OCI-LY7 (cell line): ENCODE results near the gene ATP8B4. TPM values are rescaled to one million over a fixed set of nuclear protein-coding genes. Genes with fewer than 3 reads are reported as not detected.

Experiments used
- BruUV-seq: library from RNA; stranded (reverse); fragments of 400-500 nt; replicated peaks from 2 replicates; lab custom pipeline; 2021; lab: Mats Ljungman, UMichigan
- CTCF ChIA-PET: fragments of 300-600 bp; sonication (Branson Sonifier 250); formaldehyde crosslinking; loops from one replicate; lab custom pipeline; 2022; ENCODE audit warnings: antibody characterized with exemption; ENCODE audit not compliant: unreplicated experiment; lab: Charles Lee
- POLR2A ChIA-PET: fragments of 300-600 bp; sonication (Branson Sonifier 250); formaldehyde crosslinking; loops from one replicate; lab custom pipeline; 2022; ENCODE audit warnings: antibody characterized with exemption; lab: Charles Lee
- DNase-seq: peaks from one replicate; pipeline ENCODE4 v3.0.0-alpha.2; 2015; ENCODE audit warnings: low spot score
- H2AFZ ChIP-seq: fragments of 200-600 bp; sonication (generic), shearing (Covaris generic); 2 replicates; pipeline ENCODE4 v1.6.1; 2014; ENCODE audit warnings: mild to moderate bottlenecking, antibody characterized with exemption, low read length, moderate library complexity
- H3K27ac ChIP-seq: fragments of 200-600 bp; sonication (generic); 2 replicates; pipeline ENCODE4 v1.5.1; 2014; ENCODE audit warnings: mixed run types, low read depth, mild to moderate bottlenecking, moderate library complexity, low read length, inconsistent platforms; ENCODE audit not compliant: poor library complexity, severe bottlenecking
- H3K36me3 ChIP-seq: fragments of 200-600 bp; sonication (generic); 2 replicates; pipeline ENCODE4 v1.6.1; 2014; ENCODE audit warnings: mild to moderate bottlenecking, antibody characterized with exemption, low read length, moderate library complexity, mixed read lengths; ENCODE audit not compliant: insufficient read depth
- H3K4me1 ChIP-seq: fragments of 200-600 bp; sonication (generic); 2 replicates; pipeline ENCODE4 v1.5.1; 2014; ENCODE audit warnings: mild to moderate bottlenecking, low read length; ENCODE audit not compliant: insufficient read depth, poor library complexity, severe bottlenecking
- H3K4me2 ChIP-seq: fragments of 200-600 bp; sonication (generic); 2 replicates; pipeline ENCODE4 v1.6.1; 2014; ENCODE audit warnings: mild to moderate bottlenecking, low read length
- H3K4me3 ChIP-seq: fragments of 200-600 bp; sonication (generic); 2 replicates; pipeline ENCODE4 v1.5.1; 2014; ENCODE audit warnings: mild to moderate bottlenecking, low read depth, low read length; ENCODE audit not compliant: poor library complexity, severe bottlenecking
- H3K79me2 ChIP-seq: fragments of 200-600 bp; sonication (generic); 2 replicates; pipeline ENCODE4 v1.6.1; 2016; ENCODE audit warnings: low read depth, mild to moderate bottlenecking, low read length, moderate library complexity, mixed read lengths; ENCODE audit not compliant: insufficient read depth
- H3K9me2 ChIP-seq: fragments of 200-600 bp; sonication (generic); 2 replicates; pipeline ENCODE4 v1.6.1; 2016; ENCODE audit warnings: mild to moderate bottlenecking, low read length, mixed read lengths; ENCODE audit not compliant: insufficient read depth
- H3K9me3 ChIP-seq: fragments of 200-600 bp; sonication (generic); 2 replicates; pipeline ENCODE4 v1.6.1; 2014; ENCODE audit warnings: mild to moderate bottlenecking, mixed run types, low read length, mixed read lengths
- H4K20me1 ChIP-seq: fragments of 200-600 bp; sonication (generic); 2 replicates; pipeline ENCODE4 v1.6.1; 2014; ENCODE audit warnings: mild to moderate bottlenecking, antibody characterized with exemption, low read length, moderate library complexity, mixed read lengths; ENCODE audit not compliant: insufficient read depth
- CTCF ChIP-seq: fragments of 200-600 bp; sonication (generic); conservative IDR thresholded peaks from 2 replicates; pipeline ENCODE4 v1.5.1; 2014; ENCODE audit warnings: mild to moderate bottlenecking, antibody characterized with exemption, low read length, moderate library complexity, mixed read lengths
- EZH2phosphoT487 ChIP-seq: fragments of 200-600 bp; sonication (generic); IDR thresholded peaks from 2 replicates; pipeline ENCODE4 v1.6.1; 2018; ENCODE audit warnings: low read depth, borderline replicate concordance, mild to moderate bottlenecking, mixed run types, antibody characterized with exemption, low read length, moderate library complexity, mixed read lengths
- intact Hi-C: fragments of 100-400 bp; cut with micrococcal nuclease; formaldehyde crosslinking; loops from one replicate; pipeline ENCODE4 v1.10.0; 2022; ENCODE audit not compliant: unreplicated experiment
- total RNA-seq, 2 experiments: library from RNA; depleted of rRNA in 1 of 2; stranded (reverse); fragments of >200 nt in 1 of 2; shearing (Covaris generic) in 1 of 2; gene quantifications; 2 replicates each; pipeline ENCODE4 v1.2.3, GENCODE V29; 2014 to 2022

The ATP8B4 gene
- total RNA-seq, 2 experiments from 2014 or later = not detected

- Histone ChIP-seq H3K4me2 (no peak overlapping the region), H2AFZ (no peak overlapping the region), H4K20me1 (no peaks in the 10 kb centered on the region), H3K4me3 (no peak overlapping the region), H3K4me1 (no peaks in the 10 kb centered on the region), H3K27ac (no peak overlapping the region), H3K9me2 (no peaks in the 10 kb centered on the region), H3K36me3 (no peaks in the 10 kb centered on the region), H3K79me2 (no peaks in the 10 kb centered on the region), H3K9me3 (no peaks in the 10 kb centered on the region)
- DNase-seq = no peak
- intact Hi-C loops = no loop called here
- no TSS peak for BruUV-seq
- TF ChIP-seq CTCF = no peak
- no peak for TF ChIP-seq EZH2phosphoT487
- ChIA-PET POLR2A (interaction anchor here (0.9 kb wide), 1 partner anchor 70 kb away, joined by 3 read pairs; no protein-coding TSS in a partner anchor), CTCF (no interaction called here)
Measured at GRCh38 chr15:49985463-49985862, 133.6 kb downstream of the ATP8B4 start.

- intact Hi-C loops = no loop called here
- Histone ChIP-seq H3K36me3 (no peaks in the 10 kb centered on the region), H4K20me1 (no peaks in the 10 kb centered on the region), H3K79me2 (no peaks in the 10 kb centered on the region), H3K27ac (no peak overlapping the region), H3K9me3 (no peaks in the 10 kb centered on the region), H3K4me2 (no peak overlapping the region), H3K4me3 (no peak overlapping the region), H3K4me1 (no peaks in the 10 kb centered on the region), H2AFZ (no peak overlapping the region), H3K9me2 (no peaks in the 10 kb centered on the region)
- TF ChIP-seq CTCF (no peak), EZH2phosphoT487 (no peak)
- DNase-seq = no peak
- CTCF ChIA-PET = no interaction called here
- POLR2A ChIA-PET = no interaction called here
- no TSS peak for BruUV-seq
Measured at GRCh38 chr15:49984436-49984835, 134.6 kb downstream of the ATP8B4 start.

- no peaks in the 10 kb centered on the region for H3K36me3 ChIP-seq
- intact Hi-C loops = no loop called here
- no peak overlapping the region for H3K4me3 ChIP-seq
- no peaks in the 10 kb centered on the region for H3K9me3 ChIP-seq
- H3K79me2 ChIP-seq = no peaks in the 10 kb centered on the region
- ChIA-PET CTCF (no interaction called here), POLR2A (interaction anchor here (1.1 kb wide), 1 partner anchor 9 kb away, joined by 3 read pairs; no protein-coding TSS in a partner anchor)
- no peak overlapping the region for H3K4me2 ChIP-seq
- no peaks in the 10 kb centered on the region for H4K20me1 ChIP-seq
- H3K27ac ChIP-seq = no peak overlapping the region
- TF ChIP-seq CTCF = no peak
- no peak for TF ChIP-seq EZH2phosphoT487
- H2AFZ ChIP-seq = no peak overlapping the region
- no peak for DNase-seq
- no peaks in the 10 kb centered on the region for H3K9me2 ChIP-seq
- BruUV-seq = no TSS peak
- H3K4me1 ChIP-seq = no peaks in the 10 kb centered on the region
Measured at GRCh38 chr15:49982584-49982983, 136.4 kb downstream of the ATP8B4 start.
